ENCODE results near the gene CHPT1.

CHPT1 gene

DNA sequence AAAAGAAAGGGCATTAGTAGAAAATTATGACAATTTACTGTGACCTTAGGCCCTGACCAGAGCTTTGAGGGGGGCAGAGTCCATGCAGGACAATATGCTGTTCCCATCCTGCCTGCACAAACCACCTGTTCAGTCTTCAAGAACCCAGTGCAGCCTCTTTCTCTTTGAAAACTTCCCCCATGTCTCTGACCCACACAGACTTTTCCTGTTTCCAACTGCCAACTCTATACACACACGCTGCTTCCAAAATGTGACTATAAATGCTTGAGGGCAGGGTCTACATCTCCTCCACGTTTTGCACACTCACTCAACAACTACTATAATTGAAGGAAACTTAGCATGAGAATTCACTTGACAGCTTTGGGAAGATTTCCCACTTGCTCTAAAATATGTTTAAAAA lies 78.4 kb downstream of the CHPT1 start:
- Histone ChIP-seq H2AFZ (ENCODE audit: low read depth, low read length, severe bottlenecking) (no peak overlapping the region), H3F3A (ENCODE audit: insufficient read depth) (peaks cover 19% of the 10 kb centered on the region), H3K27me3 (ENCODE audit: low read length) (no peaks in the 10 kb centered on the region), H4K20me1 (ENCODE audit: low read depth, low read length) (no peaks in the 10 kb centered on the region), H3K27ac (ENCODE audit: low read depth, low read length) (no peak overlapping the region), H3K79me2 (ENCODE audit: insufficient read depth, low read length) (no peaks in the 10 kb centered on the region), H3K9me2 (replicated peaks; ENCODE audit: insufficient read depth, low read length) (no peaks in the 10 kb centered on the region), H3K9me3 (ENCODE audit: insufficient read depth, low read length) (no peaks in the 10 kb centered on the region), H3K36me3 (ENCODE audit: low read length) (no peaks in the 10 kb centered on the region), H3K4me3 (ENCODE audit: insufficient read depth, low read length, poor library complexity, severe bottlenecking) (no peak overlapping the region), H3K9ac (ENCODE audit: low read length) (no peak overlapping the region), H3K4me2 (ENCODE audit: low read depth, low read length, poor library complexity, severe bottlenecking) (no peak overlapping the region)
- no peak for TF ChIP-seq EZH2phosphoT487 (conservative IDR thresholded peaks at IDR 0.05; ENCODE audit: low read length)
- TF ChIP-seq, protein P1, sequence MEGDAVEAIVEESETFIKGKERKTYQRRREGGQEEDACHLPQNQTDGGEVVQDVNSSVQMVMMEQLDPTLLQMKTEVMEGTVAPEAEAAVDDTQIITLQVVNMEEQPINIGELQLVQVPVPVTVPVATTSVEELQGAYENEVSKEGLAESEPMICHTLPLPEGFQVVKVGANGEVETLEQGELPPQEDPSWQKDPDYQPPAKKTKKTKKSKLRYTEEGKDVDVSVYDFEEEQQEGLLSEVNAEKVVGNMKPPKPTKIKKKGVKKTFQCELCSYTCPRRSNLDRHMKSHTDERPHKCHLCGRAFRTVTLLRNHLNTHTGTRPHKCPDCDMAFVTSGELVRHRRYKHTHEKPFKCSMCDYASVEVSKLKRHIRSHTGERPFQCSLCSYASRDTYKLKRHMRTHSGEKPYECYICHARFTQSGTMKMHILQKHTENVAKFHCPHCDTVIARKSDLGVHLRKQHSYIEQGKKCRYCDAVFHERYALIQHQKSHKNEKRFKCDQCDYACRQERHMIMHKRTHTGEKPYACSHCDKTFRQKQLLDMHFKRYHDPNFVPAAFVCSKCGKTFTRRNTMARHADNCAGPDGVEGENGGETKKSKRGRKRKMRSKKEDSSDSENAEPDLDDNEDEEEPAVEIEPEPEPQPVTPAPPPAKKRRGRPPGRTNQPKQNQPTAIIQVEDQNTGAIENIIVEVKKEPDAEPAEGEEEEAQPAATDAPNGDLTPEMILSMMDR (IDR thresholded peaks at IDR 0.05; ENCODE audit: insufficient read depth, low read length, poor library complexity, severe bottlenecking): no peak

DNA sequence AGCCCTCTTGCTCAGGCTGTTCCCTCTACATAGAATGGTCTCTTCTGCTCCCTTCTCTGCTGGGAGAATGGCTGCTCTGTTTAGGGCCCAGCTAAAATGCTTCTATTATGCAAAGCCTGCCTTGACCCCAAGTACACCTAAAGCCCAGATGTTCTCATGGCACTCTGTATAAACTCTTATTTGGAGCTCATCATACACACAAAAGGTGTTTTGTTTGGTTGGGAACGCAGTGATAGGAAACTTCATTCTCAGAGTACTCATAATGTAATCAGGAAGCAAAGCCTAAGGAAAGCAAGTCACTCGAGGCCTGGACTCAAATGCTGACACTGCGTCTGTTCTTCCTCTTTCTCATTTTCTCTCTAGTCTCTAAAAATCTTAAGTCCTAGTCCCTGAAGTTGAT lies 80.0 kb downstream of the CHPT1 start:
- Histone ChIP-seq H3K4me2 (ENCODE audit: low read depth, low read length, poor library complexity, severe bottlenecking) (no peak overlapping the region), H4K20me1 (ENCODE audit: low read depth, low read length) (no peaks in the 10 kb centered on the region), H3K9me3 (ENCODE audit: insufficient read depth, low read length) (no peaks in the 10 kb centered on the region), H2AFZ (ENCODE audit: low read depth, low read length, severe bottlenecking) (no peak overlapping the region), H3K9ac (ENCODE audit: low read length) (no peak overlapping the region), H3K9me2 (replicated peaks; ENCODE audit: insufficient read depth, low read length) (no peaks in the 10 kb centered on the region), H3K4me3 (ENCODE audit: insufficient read depth, low read length, poor library complexity, severe bottlenecking) (no peak overlapping the region), H3K27me3 (ENCODE audit: low read length) (no peaks in the 10 kb centered on the region), H3K79me2 (ENCODE audit: insufficient read depth, low read length) (no peaks in the 10 kb centered on the region), H3K36me3 (ENCODE audit: low read length) (no peaks in the 10 kb centered on the region), H3F3A (ENCODE audit: insufficient read depth) (peaks cover 10% of the 10 kb centered on the region; the same call in 1 of the 2 replicates), H3K27ac (ENCODE audit: low read depth, low read length) (no peak overlapping the region)
- TF ChIP-seq, protein P1 (IDR thresholded peaks at IDR 0.05; ENCODE audit: insufficient read depth, low read length, poor library complexity, severe bottlenecking): no peak
- TF ChIP-seq EZH2phosphoT487 (conservative IDR thresholded peaks at IDR 0.05; ENCODE audit: low read length): no peak

DNA sequence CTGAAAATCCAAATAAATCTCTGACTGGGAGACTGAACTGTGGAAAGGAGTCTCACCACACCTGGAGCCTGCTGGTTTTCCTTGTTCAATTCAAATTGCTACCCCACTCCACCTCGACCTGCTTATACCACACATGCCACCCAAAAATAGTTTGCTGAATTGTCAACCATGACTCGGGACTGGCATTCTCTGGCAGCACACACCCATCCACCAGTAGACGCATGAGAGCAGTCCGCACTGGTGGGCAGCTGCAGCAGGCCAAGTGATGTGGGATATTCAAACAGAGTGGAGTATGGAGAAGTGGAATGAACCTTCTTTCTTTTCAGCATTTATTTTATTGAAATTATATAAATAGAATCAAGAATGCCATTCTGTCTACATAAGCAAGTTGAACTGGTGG lies 80.5 kb downstream of the CHPT1 start:
- no peaks in the 10 kb centered on the region for H3K27me3 ChIP-seq (ENCODE audit: low read length)
- no peak overlapping the region for H3K4me2 ChIP-seq (ENCODE audit: low read depth, low read length, poor library complexity, severe bottlenecking)
- no peak overlapping the region for H3K9ac ChIP-seq (ENCODE audit: low read length)
- no peaks in the 10 kb centered on the region for H4K20me1 ChIP-seq (ENCODE audit: low read depth, low read length)
- TF ChIP-seq EZH2phosphoT487 (conservative IDR thresholded peaks at IDR 0.05; ENCODE audit: low read length): no peak
- TF ChIP-seq, protein P1 (IDR thresholded peaks at IDR 0.05; ENCODE audit: insufficient read depth, low read length, poor library complexity, severe bottlenecking): no peak
- H3K4me3 ChIP-seq (ENCODE audit: insufficient read depth, low read length, poor library complexity, severe bottlenecking): no peak overlapping the region
- no peaks in the 10 kb centered on the region for H3K9me2 ChIP-seq (replicated peaks; ENCODE audit: insufficient read depth, low read length)
- H3F3A ChIP-seq (ENCODE audit: insufficient read depth): peaks cover 5% of the 10 kb centered on the region; the same call in 1 of the 2 replicates
- H3K9me3 ChIP-seq (ENCODE audit: insufficient read depth, low read length): no peaks in the 10 kb centered on the region
- H2AFZ ChIP-seq (ENCODE audit: low read depth, low read length, severe bottlenecking): no peak overlapping the region
- no peaks in the 10 kb centered on the region for H3K36me3 ChIP-seq (ENCODE audit: low read length)
- H3K79me2 ChIP-seq (ENCODE audit: insufficient read depth, low read length): no peaks in the 10 kb centered on the region
- H3K27ac ChIP-seq (ENCODE audit: low read depth, low read length): no peak overlapping the region

Data from SU-DHL-6 (cell line).